HG03045 (cell line): ENCODE measurements around the gene MKLN1.

ENCODE experiments used
- ATAC-seq: cut with Tn5 transposase; IDR thresholded peaks from one replicate; pipeline ENCODE4 v1.9.1; 2021; ENCODE audit warnings: mild to moderate bottlenecking, moderate library complexity; ENCODE audit not compliant: unreplicated experiment

Gene MKLN1

DNA sequence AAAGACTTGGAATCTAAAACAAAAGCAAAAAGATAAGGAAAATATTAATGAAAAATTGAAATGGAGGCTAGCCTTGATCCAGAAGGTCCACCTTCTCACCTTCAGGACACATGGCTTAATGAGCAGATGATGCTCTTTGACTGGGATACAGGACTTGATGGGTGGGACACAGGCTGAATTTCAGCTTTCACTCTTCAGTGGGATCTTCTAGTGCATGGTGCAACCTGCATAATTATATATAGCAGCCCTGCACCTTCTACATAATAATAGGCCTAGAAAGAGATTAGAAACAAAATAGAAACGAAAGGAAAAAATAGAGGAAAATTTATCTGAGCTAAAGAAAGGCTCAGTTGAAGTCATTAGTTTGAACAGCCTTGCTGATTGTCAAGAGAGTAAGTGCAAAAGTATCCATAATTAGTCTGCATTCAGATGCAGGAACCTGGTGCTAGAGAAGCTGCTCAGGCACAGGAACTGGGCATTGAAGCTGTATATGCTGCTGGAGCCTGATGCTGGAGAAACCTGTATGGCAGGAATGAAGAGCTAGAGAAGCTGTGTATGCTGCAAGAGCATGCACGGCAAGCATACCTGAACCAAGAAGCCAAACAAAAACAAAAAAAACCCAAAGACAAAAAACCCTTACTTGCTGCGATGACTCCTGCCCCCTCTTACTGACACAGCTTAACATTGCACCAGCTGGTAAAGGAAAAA lies 19.4 kb downstream of the MKLN1 start:
- no peak for ATAC-seq

DNA sequence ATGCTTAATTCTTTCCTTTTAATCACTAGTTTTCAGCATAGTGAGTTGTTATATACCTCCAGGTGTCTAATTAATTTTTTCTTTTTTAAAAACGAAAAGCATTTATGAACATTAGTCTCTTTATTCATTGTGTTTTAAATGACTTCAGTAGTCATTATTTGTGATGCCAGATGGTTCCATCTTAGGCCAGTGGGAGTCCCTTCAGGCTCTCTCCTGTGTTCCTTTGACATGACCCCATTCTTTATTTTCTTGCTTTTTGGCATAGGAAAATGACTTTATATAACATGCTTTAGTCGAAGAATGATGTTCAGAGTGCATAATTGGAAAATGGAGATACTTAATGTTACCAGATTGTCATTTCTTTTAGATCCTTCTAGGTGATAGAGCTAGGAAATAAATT lies 24.4 kb downstream of the MKLN1 start:
- ATAC-seq, result no peak

DNA sequence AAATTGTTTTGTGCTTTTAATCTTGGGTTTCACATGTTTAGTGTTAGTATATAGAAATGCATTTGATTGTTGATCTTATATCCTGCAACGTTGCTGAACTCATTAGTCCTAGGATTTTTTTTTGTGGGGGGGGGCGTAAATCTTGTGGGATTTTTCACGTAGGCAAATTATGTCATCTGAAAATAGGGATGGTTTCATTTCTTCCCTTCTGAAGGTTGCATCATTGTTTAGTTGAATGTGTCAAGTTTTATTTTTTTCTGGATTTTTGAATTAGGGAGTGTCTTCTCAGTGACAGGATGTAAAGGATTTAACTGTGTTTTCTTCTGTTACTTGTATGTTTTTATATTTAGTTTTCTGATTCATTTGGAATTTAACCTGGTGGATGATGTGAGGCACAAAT lies 26.7 kb downstream of the MKLN1 start:
- no peak for ATAC-seq

DNA sequence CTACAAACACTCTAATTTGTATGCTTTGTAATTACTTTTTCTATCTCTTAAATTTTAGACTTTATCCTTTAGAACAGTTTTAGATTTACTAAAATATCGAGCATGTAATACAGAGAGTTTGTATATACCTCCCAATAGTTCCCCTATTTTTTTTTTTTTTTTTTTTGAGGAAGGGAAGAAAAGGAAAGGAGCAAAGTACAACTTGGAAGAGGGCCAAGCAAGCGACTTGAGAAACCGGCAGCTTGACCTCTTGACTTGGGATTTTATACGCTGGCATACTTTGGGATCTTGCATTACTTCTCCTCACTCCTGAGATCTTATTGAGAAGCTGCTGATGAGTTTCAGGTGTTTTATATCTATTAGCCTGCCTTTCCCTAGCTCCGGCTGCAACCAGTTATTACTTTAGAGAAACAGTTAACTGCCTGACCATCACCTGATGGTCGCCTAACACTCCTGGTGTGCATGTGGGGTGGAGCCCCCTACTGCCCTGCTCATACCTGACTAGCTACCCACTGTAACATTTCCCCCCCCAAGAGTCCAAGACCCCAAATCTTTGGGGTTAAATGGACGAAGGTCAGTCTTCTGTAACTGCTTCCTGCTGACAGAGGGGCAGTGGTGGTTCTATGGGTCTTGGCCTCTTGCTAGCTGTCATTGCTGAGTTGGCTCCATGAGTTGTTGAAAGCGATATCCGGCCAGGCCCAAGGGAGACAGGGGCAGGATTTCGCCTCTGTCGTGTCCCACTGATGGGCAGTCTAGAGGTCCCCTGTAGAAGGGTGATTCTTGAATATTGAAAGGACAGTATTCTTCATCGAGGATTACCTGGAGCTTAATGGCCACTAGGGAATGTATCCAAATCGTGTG lies 28.5 kb downstream of the MKLN1 start:
- ATAC-seq, result no peak

DNA sequence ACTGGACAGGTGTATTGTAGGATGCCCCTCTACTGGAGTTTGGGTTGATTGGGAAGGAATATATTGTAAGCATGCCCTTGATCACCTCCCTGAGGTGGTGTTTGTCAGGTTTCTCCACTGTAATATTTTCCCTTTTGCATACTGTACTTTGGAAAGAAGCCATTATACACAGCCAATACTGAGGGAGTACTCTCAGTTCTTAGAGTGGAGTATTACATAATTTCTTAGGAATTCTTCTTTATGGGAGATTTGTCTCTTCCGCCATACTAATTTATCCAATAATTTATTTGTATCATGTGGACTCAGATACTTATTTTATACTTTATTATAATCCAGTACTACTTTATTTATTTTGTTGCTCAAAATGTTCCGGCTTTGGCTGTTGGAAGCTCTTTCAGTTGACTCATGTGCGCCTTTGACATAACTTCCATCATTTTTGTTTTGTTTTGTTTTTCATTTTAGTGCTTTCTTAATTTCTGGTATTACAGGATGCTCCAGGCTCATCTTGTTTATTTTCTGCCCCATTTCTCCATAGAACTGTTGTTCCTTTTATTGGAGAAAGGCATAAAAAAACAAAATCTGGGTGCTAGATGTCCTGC lies 29.7 kb downstream of the MKLN1 start:
- no peak for ATAC-seq

DNA sequence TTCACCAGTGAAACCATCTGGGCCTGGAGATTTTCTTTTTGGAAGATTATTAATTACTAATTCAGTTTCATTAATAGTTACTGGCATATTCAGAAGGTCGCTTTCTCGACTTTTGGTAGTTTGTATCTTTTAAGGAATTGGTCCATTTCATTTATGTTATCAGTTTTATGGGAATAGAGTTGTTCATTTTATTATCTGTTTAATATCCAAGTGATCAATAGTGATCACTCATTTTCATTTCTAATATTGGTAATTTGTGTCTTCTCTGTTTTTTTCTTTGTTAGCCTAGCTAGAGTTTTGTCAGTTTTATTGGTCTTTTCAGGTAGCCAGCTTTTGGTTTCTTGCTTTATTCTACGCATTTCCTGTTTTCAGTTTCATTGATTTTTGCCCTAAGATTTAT lies 31.0 kb downstream of the MKLN1 start:
- ATAC-seq, result no peak

DNA sequence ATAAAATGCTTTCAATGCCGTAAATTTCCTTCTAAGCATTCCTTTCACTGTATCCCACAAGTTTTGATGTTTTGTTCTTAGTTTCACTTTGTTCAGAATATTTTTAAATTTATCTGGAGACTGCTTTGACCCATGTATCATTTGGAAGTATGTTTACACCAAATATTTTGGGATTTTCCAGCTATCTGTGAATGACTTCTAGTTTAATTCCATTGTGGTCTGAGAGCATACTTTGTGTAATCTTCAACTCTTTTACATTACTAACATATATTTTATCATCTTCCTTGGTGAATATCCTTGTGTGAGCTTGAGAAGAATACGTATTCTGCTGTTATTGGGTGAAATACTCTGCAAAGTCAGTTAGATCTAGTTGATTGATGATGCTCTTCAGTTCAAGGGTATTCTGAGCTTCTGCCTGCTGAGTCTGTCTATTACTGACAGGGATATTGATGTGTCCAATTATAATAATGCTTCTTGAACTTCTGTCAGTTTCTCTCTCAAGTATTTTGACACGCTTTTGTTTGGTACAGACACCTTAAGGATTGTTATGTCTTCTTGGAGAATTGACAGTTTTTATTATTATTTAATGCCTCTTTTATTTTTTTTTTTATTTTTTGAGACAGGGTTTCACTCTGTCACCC lies 31.6 kb downstream of the MKLN1 start:
- no peak for ATAC-seq

DNA sequence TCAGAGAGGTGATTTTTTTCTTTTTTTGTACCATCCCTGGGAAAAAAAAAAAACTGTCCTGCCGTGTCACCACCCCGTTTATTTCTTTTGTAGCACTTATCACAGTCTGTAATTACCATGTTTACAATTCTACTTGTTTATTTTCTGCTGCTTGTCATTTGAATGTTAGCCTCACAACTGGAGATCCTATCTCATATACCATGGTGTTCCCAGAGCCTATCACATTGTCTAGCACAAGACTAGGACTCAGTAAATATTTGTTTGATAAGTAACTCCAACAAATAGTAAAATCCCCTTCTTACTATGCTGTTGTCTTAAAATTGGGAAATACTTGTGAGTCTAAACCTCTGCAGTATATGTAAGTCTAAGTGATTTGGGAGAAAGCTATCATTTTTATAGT lies 36.0 kb downstream of the MKLN1 start:
- no peak for ATAC-seq

DNA sequence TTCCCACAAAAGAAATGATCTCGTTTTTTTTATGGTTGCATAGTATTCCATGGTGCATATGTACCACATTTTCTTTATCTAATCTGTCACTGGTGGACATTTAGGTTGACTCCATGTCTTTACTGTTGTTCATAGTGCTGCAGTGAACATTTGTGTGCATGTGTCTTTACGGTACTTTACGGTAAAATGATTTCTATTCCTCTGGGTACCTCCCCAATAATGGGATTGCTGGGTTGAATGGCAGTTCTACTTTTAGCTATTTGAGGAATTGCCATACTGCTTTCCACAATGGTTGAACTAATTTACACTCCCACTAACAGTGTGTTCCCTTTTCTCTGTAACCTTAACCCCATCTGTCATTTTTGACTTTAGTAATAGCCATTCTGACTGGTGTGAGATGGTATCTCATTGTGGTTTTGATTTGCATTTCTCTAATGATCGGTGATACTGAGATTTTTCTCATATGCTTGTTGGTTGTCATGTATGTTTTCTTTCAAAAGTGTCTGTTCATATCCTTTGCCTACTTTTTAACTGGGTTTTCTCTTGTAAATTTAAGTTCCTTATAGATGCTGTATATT lies 37.2 kb downstream of the MKLN1 start:
- ATAC-seq, result no peak

DNA sequence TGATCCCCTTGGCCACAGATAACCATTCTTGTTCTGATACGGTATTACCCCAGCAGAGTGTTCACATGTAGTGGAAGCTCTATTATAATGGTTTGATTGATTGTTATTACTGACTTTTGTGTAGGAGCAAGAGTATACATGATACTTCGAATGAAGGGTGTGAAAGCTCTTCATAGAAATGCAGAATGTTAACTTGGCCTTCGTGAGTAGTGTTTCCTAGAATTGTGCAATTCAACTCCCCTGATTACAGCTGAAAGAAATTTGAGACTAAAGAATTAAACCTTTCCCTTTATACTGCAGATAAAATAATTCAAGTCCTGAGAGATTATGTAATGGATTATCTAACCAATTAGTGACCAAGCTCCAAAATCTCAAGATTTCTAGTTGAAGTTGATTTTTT lies 38.2 kb downstream of the MKLN1 start:
- ATAC-seq, result no peak

DNA sequence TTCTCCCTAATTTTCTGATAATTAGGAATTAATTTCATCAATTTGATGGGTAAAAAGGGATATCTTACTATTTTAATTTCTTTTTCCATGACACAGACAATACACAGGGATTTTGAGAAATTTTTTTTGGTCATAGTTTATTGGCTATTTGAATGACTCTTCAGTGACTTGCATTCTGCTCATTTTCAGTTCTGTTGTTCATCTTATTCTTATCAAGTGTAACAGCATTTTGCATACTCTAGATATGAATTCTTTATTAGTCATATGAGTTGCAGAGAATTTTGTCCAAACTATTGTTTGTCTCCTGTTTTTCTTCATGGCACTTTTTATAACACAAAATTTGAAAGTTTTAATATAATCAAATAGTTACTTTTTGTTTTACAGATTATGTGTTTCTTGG lies 41.7 kb downstream of the MKLN1 start:
- no peak for ATAC-seq

DNA sequence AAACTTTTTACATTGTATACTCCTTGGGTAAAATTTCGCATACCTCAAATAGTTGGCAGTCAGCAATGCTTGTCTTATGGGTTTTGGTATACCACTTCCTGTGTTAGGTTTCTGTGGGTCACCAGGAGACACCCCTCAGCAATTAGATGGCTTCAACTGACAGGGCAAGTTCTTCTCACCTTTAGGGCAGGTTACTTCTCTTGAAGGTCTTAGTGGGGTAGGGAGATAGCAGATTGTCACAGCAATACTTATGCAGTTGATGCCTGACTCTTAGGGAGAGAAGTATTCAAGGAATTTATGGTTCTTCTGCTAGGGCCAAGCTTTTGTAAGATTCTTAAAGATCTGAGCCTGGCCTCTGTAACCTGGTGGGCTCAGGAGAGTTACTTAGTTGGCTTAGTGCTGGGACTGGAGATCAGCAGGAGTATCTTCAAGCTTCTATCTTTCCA lies 42.9 kb downstream of the MKLN1 start:
- ATAC-seq, result no peak

DNA sequence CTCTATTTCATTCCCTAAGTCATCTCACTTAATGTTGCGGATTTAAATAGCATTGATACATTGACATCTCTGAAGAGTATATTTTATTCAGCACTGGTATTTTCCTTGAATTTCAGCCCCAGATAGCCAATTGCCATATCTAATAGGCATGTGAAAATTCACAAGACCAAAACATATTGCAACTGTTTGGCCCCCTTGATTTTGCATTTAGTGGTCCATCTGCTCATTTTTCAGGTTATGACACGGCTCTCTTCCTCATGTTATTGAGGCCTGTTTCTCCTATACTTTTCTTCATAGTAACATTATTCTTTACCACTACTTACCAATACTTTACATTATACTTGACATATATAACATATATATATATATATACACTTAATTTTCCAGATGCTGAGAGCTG lies 43.7 kb downstream of the MKLN1 start:
- no peak for ATAC-seq

DNA sequence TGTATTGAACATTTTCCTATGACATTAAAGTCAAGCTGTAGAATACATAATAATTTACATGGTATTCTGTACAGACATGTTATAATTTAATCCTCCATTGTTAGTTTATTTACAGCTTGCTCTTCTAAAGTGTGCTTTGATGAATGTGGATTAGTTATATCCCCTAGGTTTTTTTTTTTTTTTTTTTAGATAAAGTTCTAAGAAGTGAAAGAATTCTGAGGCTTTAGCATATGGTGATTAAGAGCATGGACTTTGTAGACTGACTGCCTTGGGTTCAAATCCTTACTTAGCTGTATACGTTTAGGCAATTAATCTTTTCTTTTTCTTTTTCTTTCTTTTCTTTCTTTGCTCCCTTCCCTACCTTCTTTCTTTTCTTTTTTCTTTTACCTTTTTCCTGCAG lies 44.9 kb downstream of the MKLN1 start:
- no peak for ATAC-seq

DNA sequence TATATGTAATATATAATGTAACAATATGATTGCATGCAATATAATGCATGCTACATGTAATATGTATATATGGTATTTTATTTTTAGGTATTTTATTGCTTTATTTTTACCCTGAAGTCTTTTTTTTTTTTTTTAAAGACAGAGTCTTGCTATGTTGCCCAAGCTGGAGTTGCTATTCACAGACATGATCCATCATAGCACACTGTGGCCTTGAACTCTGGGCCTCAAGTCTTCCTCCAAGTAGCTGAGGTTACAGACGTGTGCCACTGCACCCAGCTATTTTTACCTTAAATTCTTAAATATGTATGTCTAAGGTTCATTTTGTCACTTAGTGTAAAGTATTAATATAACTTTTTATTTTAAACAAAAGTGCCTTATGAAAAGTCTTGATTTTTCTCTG lies 47.1 kb downstream of the MKLN1 start:
- no peak for ATAC-seq

DNA sequence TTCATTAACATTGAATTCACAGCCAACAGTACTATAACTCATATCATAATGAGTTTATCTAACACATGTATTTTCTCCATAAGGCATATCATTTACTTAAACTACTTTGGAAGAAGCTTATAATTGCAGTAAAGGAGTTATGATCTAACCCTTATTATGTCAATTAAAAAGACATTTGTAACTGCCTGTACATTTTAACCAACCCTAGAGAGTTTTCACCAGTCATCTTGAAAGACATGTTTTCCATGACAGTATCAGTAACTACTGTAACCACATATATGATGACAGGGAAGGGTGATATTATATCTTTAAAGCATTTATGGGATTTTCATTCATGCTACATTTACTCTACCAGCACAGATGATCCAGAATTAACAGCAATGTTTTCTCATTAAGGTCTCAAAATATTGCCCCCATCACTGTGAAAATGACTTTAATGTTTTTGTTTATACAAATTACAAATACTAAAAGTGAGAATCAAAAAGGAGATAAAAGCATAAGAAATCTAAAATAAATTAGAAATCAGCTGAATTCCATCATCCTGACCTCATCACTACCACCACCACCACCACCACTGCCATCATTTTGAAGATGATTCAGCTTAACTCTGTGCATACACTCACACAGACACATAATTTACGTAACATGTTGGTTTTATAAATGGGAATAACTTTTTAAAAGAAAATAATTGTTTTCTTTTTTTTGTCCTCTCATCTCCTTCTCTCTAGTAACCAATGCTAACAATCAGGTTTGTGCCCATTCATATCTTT lies 53.6 kb downstream of the MKLN1 start:
- ATAC-seq, result no peak

DNA sequence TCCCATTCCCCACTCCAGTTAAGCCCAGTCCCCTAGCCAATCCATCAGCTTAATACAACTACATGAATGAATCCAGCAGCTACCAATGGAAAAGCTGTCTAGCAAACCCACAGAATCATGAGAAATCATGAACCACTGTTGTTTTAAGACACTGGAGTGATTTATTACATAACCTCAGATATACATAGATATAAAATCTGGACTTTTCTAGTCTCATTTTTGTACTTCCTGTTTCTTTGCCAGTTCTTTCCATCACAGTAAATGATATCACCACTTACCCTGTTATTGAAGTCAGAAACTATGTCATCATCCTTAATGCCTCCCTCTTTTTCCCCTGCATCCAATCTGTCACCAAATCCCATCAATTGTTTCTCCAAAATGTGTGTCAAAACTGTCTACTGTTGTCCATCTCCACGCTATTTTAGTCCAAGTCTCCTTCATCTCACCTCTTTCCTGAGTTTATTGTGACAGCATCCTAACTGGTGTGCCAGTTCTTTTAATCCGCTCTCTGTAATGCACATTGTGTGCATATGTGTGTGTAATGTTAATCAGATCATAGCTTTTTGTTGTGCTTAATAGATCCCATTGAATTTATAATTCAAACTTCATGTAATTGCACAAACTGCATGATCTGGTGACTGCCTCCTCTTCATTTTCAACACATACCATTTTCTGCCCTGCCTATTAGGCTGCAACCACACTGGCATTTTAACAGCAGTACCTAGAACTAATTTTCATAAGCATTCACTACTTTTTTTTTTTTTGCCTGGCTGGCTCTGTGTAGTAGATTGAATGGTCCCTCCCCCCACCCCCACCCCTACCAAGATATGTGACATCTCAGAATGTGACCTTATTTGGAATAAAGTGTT lies 56.0 kb downstream of the MKLN1 start:
- ATAC-seq, result no peak

DNA sequence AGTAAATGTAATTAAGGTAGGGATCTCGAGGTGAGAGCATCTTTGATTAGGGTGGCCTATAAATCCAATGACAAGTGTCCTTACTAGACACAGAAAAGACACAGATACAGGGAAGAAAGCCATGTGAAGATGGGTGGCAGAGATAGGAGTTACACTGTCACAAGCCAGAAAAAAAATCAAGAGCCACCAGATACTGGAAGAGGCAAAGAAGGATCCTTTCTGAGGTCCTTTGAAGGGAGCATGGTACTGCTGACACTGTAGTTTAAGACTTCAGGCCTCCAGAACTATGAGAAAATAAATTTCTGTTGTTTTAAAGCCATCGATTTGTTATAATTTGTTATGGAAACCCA lies 56.6 kb downstream of the MKLN1 start:
- ATAC-seq, result no peak

DNA sequence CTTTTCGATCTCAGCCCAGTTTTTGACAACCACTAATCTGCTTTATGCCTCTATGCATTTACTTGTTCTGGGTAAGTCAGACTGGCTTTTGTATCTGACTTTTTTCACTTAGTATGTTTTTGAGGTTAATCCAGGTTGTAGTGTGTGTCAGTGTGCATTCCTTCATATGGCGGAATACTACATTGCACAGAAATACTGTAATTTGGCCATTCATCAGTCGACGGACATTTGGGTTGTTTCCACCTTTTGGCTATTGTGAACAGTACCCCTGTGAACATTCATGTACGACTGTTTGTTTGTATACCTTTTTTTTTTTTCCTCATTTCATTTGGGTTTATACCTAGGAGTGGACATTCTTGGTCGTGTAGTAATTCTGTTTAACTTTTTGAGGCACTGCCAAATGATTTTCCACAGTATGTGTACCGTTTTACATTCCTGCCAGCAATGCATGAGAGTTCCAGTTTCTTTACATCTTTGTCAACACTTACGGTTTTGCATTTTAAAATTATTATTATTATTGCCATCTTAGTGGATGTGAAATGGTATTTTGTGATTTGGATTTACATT lies 57.4 kb downstream of the MKLN1 start:
- no peak for ATAC-seq
